ENCODE results near the gene PHF21B.

Gene PHF21B

DNA sequence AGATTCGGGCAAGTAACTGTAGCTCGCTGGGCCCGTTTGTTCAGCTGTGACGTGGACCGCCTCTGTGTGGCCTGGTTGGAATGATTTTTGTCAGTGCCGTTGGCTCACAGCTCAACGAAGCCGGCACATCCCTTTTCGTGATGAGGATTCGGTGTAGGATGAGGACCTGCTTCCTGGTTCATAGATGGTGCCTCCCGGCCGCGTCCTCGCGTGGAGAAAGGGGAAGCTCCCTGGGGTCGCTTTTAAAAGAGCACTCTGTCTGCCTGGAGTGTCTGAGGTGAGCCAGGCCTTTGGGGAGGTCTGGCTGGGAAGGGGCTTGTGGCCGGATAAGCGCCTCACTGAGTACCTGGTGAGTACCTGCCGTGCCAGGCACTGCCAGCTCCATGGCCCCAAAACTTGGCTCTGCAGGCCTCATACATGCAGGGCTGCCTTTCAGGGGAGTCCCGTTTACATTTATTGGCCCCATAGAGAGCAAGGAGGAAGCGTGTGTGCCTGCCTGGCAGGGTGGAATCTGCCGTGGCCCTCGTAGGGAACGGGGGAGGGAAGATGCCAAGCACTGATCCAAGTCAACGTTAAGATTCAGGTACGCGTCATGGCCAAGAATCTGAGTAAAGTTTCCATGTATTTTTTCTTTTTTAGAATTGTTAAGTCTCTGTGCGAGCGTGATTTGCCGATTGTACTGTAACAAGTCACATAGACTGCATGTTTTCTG is 169.0 kb downstream of the PHF21B start:
- no peak for DNase-seq (ENCODE audit: low spot score)

DNA sequence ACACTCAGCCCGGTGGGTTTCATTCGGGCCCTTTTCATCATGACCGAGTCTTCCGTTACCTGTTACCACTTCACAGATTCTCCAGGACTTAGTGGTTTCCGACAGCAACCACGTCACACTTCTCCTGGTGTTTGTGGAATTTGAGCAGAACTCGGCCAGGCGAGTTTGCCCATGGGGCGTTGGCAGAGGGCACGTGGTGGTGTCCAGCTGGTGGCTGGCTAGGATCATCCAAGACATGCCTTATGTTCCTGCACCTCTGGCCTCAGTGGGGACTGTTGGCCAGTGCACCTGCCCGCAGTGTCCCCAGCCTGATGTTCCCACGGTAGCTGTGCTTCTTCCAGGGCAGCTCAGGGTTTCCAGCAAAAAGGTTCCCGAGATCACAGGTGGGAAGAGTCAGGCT is 170.1 kb downstream of the PHF21B start:
- no peak for DNase-seq (ENCODE audit: low spot score)

DNA sequence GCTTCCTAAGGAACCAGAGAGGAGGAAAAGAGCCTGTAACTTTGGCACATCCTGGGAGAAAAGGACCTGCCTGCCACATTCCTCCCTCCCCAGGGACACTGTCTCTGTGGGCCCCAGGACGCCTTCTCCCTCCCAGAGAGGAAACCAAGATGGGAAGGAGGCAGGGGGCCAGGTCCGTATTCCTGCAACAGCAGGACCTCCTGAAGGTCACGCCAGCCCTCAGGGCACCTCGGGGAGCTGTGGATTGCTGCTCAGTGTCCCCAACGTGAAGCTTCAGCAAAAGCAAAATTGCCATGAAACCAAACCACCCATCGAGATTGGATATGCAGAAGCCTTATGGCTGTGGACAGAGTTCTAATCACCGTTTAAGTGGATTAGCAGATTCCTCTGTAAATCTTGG is 170.7 kb downstream of the PHF21B start:
- DNase-seq (ENCODE audit: low spot score): no peak

DNA sequence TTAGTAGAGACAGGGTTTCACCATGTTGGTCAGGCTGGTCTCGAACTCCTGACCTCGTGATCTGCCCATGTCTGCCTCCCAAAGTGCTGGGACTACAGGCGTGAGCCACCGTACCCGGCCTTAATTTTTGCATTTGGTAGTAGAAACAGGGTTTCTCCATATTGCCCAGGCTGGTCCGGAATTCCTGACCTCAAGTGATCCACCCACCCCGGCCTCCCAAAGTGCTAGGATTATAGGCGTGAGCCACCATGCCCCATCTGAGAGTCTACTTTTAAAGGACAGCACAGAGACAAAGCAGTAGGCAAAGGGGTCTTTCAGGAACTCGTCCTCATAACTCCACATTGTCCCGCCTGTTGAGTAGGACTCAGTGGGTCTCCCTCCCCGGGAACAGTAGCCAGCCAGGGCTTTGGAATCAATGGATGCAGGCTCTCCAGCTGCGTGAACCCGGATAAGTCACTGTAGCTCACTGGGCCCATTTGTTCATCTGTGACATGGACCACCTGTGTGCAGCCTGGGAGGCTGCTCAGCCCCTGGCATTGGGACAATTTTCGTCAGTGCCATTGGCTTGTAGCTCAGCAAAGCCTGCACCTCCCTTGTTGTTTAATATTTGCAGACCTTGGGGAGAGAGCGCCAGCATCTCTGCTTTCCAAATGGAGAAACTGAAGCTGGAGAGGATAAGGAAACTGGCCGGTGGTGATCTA is 171.3 kb downstream of the PHF21B start:
- no peak for DNase-seq (ENCODE audit: low spot score)

DNA sequence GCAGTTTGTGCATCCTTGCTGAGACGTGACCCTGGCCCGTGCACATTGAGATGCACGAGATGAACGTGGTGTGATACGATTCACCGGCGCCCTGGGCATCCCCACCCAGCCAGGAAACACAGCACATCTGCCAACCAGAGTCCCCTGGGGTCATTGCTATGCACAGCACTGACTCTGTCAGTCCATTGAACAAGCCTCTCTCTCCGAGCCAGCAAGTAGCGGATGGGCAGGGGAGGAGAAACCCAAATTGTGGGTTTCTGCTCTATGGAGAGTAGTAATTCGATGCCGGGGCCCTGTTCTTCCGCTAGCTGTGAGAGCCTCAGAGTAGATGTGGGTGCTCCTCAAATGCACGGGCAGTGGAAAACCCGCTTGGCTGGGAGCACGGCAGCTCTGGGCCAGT is 172.3 kb downstream of the PHF21B start:
- DNase-seq (ENCODE audit: low spot score): no peak

DNA sequence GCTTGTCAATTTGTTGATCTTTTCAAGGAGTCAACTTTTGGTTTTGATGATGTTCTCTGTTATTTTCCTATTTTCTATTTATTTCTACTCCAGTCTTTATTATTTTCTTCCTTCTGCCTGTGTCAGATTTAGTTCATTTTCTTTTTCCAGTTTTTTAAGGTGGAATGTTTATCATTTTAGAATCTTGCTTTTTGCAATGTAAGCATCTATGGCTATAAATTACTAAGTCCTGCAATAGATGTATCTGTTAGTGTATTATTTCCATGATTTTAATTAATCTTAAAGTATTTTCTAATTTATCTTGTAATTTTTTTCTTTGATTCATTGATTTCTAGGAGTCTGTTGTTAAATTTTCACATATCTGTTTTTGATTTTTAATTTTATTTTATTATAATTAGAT is 175.7 kb downstream of the PHF21B start:
- no peak for DNase-seq (ENCODE audit: low spot score)

DNA sequence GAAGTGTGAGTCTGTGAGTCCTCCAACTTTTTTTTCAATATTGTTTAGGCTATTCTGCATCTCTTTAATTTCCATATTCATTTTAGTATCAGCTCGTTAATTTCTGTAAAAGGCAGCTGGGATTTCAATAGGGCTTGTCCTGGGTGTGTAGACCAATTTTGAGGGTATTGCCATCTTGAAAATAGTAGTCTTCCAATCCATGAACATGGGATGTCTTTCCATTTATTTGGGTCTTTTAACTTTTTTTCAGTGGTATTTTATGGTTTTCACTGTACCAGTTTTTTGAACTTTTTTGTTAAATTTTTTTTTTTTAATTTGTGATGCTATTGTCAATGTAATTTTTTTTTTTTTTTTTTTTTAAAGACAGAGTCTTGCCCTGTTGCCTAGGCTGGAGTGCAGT is 177.9 kb downstream of the PHF21B start:
- no peak for DNase-seq (ENCODE audit: low spot score)
